ENCODE results near the gene BLOC1S1.

Gene BLOC1S1

DNA sequence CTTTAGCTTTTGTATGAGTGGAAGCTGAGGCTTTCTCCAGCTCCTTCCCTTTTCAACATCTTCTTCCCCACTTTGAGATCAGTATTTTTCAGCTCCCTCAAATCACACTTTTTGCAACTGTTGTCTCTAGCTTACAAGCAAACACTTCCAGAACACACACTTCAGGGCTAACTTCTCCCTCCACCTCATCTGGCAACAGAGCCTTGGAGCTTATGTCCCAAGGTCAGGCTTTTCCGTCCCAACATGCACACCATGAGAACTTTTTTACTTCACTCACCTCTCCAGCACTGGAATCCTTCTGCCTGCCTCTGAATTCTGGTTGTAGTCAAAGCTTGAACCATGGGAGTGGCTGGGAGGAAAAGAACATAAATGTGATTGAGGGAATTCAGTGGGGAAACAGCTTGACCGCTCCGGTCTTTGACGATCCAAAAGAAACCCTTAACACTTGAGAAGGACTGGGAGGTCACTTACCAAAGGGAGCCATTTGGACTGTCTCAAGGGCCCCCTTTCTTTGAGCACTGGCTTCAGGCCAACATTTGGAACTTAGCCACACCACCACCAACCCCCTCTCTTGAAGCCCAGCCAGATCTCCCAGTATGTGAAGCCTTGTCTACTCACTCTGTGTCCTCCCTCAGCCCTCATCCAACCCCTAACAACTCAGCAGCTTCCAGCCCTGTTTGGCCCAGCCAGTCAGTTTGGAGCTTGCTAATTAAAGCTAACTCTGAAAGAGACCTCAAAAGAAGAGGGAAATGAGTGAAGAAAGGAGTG is 3.9 kb upstream of the BLOC1S1 start:
- no peak for DNase-seq (ENCODE audit: low read depth)

GRCh38 chr12:55712700-55713415 is 3.0 kb upstream of the BLOC1S1 start:
- no peak for DNase-seq (ENCODE audit: low read depth)

GRCh38 chr12:55713721-55714120 is 2.1 kb upstream of the BLOC1S1 start:
- DNase-seq (ENCODE audit: low read depth), result peak; percentile 91

GRCh38 chr12:55715169-55715764 is 579 bp upstream of the BLOC1S1 start:
- no peak for DNase-seq (ENCODE audit: low read depth)

DNA sequence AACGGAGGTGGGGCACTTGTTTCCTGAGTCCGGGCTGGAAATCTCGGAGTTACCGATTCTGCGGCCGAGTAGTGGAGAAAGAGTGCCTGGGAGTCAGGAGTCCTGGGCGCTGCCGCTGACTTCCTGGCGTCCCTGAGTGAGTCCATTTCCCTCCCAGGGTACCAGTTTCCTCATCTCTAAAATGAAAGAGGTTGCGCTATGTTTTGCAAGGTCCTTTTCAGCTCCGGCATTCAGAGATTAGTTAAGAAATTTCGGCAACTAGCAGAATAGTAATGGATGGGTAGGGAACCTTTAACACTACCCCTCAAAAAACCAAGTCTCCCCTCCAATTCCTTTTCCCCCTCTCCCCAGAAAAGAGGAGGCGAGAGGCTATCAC is 724 bp downstream of the BLOC1S1 start:
- DNase-seq (ENCODE audit: low read depth), result no peak

DNA sequence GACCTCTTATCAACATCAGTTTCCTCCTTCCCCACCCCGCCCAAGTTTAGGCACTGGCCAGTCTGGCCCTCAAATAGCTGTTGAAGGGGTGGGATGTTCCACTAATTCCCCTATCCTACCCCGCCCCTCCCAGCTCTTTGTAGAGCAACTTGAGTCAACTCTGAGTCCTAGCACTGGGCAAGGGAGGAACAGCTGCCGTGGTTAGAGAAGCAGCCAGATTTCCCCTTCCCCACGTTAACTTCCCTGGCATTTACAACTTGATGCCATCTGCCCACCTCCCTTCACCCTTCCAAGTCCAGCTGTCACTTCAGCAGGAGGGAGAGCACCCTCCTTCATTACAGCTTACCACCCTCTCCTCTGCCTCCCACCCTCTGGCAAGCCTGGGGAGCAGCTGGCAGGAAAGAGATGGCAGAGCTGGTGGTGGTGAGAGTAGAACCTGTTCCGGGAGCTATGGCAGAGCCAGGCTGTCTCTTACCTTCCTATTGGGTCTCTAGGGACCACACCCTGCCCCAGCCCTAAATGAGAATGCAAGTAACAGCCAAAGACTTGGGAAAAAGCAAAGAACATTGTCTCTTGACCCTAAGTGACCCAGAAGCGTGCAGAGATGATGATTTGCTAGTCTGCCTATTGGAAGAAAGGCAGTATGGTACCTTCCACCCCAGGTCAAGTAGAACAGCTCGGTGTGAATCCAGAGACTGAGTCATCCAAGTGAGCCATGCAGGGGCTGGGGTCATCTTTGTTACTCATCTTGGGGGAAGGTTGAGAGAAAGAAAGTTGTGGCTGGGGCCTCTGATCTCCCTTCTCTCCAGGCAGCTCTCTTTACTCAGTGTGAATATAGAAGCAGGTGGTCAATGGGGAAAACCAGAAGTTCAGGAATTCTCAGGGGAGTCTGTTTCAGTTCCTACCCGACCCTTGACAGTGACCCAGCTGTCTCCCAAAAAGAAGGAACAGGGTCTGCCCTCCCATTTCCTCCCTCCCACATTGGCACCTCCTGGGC is 1.5 kb downstream of the BLOC1S1 start:
- peak; percentile 76 for DNase-seq (ENCODE audit: low read depth)

- no peak for DNase-seq (ENCODE audit: low read depth)
Observed at GRCh38 chr12:55718015-55718414, 2.2 kb downstream of the BLOC1S1 start.

DNA sequence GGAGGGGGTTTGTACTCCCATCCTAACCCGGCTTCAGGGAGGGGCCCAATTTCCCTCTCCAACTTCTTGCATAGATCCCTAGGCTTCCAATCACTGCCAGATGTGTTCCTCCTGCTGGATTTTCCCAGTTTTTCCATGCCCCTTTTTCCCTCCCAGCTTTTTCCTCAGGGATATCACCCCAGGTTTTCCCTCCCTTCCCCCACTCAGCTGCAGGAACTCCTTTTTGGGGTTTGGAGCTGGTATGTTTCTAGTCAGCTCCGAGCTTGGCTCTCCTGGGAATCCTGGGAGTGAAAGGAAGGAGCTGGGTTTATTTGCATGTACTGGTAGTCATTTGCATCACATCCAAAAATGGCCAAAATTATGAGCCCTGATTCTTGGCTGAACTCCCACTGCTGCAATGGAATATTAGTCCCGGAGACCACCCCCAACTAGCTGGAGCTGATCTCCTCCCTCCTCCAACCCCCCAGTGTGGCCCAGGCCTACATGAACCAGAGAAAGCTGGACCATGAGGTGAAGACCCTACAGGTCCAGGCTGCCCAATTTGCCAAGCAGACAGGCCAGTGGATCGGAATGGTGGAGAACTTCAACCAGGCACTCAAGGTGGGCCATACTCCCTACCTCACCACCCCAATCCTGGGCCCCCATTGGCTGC is 2.9 kb downstream of the BLOC1S1 start:
- no peak for DNase-seq (ENCODE audit: low read depth)

DNA sequence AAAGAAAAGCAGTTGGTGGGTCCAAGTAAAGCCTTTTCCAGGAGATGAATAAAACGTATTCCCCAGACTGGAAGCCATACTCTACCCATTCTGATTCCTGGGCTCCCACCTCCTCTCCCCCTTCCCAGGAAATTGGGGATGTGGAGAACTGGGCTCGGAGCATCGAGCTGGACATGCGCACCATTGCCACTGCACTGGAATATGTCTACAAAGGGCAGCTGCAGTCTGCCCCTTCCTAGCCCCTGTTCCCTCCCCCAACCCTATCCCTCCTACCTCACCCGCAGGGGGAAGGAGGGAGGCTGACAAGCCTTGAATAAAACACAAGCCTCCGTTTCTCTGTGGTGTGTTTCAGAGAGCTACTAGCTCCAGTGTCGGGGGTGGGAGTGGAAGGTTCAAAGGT is 3.5 kb downstream of the BLOC1S1 start:
- no peak for DNase-seq (ENCODE audit: low read depth)

GRCh38 chr12:55720071-55720564 is 4.3 kb downstream of the BLOC1S1 start, which contains the start of gene RDH5:
Gene RDH5 (plus strand): TSS chr12:55720393. CDS start chr12:55721185, 792 bp downstream.
- peak; percentile 65 for DNase-seq (ENCODE audit: low read depth)

DNA sequence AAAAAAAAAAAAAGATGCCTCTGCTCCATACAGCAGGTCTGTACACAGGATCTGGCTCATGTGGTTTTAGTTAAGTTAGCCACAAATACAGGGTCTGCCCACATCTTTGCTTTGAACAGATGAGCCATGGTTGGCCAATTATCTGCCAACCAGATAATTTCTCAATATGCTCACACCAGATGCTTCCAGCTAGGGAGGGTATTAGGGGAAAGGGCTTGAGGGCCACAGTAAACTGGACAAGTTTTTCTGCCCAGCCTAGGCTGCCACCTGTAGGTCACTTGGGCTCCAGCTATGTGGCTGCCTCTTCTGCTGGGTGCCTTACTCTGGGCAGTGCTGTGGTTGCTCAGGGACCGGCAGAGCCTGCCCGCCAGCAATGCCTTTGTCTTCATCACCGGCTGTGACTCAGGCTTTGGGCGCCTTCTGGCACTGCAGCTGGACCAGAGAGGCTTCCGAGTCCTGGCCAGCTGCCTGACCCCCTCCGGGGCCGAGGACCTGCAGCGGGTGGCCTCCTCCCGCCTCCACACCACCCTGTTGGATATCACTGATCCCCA is 5.1 kb downstream of the BLOC1S1 start:
- DNase-seq (ENCODE audit: low read depth), result peak; percentile 84

DNA sequence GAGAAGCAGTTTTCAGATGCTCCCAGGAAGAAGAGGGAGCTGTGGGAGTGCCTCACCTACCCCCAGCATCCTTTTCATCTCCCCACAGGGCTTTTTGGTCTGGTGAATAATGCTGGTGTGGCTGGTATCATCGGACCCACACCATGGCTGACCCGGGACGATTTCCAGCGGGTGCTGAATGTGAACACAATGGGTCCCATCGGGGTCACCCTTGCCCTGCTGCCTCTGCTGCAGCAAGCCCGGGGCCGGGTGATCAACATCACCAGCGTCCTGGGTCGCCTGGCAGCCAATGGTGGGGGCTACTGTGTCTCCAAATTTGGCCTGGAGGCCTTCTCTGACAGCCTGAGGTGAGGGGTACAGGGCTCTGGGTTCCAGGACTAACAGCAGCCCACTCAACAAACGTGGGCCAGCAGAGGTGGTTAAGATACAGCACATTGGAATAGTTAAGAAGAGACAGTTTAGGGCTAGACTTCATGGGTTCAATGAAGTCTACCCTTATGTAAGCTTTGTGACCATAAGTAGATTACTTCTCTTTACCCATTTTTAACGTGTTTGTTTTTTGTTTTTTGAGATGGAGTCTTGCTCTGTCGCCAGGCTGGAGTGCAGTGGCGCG is 5.9 kb downstream of the BLOC1S1 start:
- DNase-seq (ENCODE audit: low read depth), result no peak

DNA sequence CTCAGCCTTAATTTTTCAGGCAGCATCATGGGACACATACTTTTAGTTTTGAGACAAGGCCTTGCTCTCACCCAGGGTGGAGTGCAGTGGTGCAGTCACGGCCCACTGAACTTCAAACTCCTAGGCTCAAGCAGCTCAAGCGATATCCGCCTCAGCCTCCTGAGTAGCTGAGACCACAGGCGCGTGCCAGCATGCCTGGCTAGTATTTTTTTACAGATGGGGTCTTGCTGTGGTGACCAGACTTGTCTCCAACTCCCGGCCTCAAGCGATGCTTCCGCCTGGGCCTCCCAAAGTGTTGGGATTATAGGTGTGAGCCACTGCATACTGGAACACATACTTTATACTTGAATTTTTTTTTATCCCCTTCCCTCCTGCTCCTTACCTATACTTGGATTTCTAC is 7.1 kb downstream of the BLOC1S1 start:
- DNase-seq (ENCODE audit: low read depth), result no peak

- DNase-seq (ENCODE audit: low read depth), result no peak
Observed at GRCh38 chr12:55723516-55724225, 7.8 kb downstream of the BLOC1S1 start.

GRCh38 chr12:55724226-55724939 is 8.5 kb downstream of the BLOC1S1 start:
- peak; percentile 68 for DNase-seq (ENCODE audit: low read depth)

DNA sequence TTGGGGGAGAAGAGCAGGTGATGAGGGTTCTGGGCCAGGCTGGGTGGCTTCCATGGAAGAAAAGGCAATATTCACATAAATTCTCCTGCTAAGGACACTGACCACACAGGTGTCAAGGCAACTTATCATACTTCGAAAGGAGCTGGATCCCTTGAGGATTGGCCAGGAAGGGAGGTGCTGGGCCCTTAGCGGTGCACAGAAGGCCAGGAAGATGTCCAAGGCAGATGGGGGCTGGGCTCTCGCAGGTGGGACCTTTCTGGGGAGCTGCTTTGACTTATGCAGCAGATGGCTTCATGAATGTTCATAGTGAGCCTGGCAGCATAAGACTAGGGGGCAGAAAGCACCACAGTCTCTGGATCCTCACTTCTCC is 9.1 kb downstream of the BLOC1S1 start:
- DNase-seq (ENCODE audit: low read depth), result no peak

DNA sequence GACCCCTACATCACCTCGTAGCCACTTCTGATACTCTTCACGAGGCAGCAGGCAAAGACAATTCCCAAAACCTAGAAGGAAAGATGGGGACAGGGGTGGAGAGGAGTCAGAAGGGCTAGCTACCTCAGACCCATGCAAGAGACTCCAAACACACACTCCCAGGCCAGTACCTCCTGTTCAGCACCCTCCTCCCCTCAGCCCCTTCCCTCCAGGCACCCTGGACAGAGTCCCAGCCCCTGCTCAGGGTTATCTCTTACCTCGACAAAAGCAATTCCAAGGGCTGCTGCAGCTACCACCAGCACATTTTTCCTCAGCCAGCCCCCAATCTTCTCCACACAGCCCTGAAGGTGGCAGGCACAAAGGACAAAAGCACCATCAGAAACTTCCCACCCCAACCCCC is 9.7 kb downstream of the BLOC1S1 start:
- DNase-seq (ENCODE audit: low read depth), result no peak

- DNase-seq (ENCODE audit: low read depth), result no peak
Observed at GRCh38 chr12:55726971-55727370, 11.1 kb downstream of the BLOC1S1 start.

DNA sequence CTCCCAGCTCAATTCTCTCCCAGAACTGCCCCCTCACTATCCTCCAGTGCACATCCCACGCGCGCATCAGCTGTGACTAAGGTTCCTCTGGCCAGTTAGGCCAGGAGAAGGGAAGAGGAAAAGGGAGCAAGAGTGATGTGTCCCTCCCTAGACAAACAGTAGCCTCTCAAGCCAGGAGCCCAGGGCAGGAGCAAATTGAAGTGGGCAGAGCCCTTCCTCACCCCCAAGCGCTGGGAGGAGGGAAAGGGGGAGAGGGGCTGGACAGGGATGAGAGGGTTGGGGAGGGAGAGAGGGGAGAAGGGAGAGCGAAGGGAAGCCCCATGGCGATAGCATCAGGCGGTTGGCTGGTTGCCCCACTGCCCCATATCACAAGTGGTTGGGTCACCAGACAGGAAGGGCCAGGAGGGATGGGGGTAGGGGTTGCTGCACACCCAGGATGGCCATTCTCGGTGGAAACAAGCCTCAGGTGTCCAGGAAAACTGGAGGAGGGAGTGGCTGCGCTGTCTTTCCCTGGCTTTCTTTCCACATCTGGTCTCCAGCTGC is 11.9 kb downstream of the BLOC1S1 start:
- peak; percentile 56 for DNase-seq (ENCODE audit: low read depth)

All from iris pigment epithelial cell (primary cell).